H9 (cell line): Measurements from ENCODE around the gene MGP. TPM values are rescaled to one million over a fixed set of nuclear protein-coding genes. Genes with fewer than 3 reads are reported as not detected.

Experiments
- DNase-seq: peaks from one replicate; pipeline ENCODE4 v3.0.0-alpha.2; 2017
- H2AFZ ChIP-seq: one replicate; pipeline ENCODE4 v1.6.1; 2013; ENCODE audit warnings: mild to moderate bottlenecking, low read length, control low read depth, moderate library complexity
- H2AK5ac ChIP-seq: 2 replicates; pipeline ENCODE4 v1.6.1; 2013; ENCODE audit warnings: low read length, control low read depth, mixed read lengths; ENCODE audit not compliant: insufficient read length
- H2BK120ac ChIP-seq: one replicate; pipeline ENCODE4 v1.6.1; 2013; ENCODE audit warnings: low read depth, mild to moderate bottlenecking, low read length, control low read depth, inconsistent platforms; ENCODE audit not compliant: poor library complexity, severe bottlenecking
- H2BK12ac ChIP-seq: 2 replicates; pipeline ENCODE4 v1.6.1; 2013; ENCODE audit warnings: low read length, control low read depth, mixed read lengths, low read depth; ENCODE audit not compliant: insufficient read length
- H2BK15ac ChIP-seq: 2 replicates; pipeline ENCODE4 v1.6.1; 2013; ENCODE audit warnings: low read depth, low read length, control low read depth
- H2BK20ac ChIP-seq: one replicate; pipeline ENCODE4 v1.6.1; 2013; ENCODE audit warnings: low read depth, mild to moderate bottlenecking, low read length, control low read depth, inconsistent platforms; ENCODE audit not compliant: poor library complexity, severe bottlenecking
- H2BK5ac ChIP-seq: 2 replicates; pipeline ENCODE4 v1.6.1; 2013; ENCODE audit warnings: low read length, control low read depth, mixed read lengths; ENCODE audit not compliant: insufficient read length
- H3K14ac ChIP-seq: 2 replicates; pipeline ENCODE4 v1.6.1; 2013; ENCODE audit warnings: low read length, control low read depth; ENCODE audit not compliant: insufficient read depth
- H3K18ac ChIP-seq: 2 replicates; pipeline ENCODE4 v1.6.1; 2013; ENCODE audit warnings: low read depth, mild to moderate bottlenecking, mixed read lengths, low read length, control low read depth; ENCODE audit not compliant: insufficient read length
- H3K23ac ChIP-seq: 2 replicates; pipeline ENCODE4 v1.6.1; 2013; ENCODE audit warnings: low read length, control low read depth, mixed read lengths, low read depth; ENCODE audit not compliant: insufficient read length
- H3K23me2 ChIP-seq: 2 replicates; pipeline ENCODE4 v1.6.1; 2013; ENCODE audit warnings: low read depth, mild to moderate bottlenecking, mixed read lengths, low read length, control low read depth; ENCODE audit not compliant: insufficient read length, poor library complexity, severe bottlenecking
- H3K27ac ChIP-seq: 2 replicates; pipeline ENCODE4 v1.5.1; 2013; ENCODE audit warnings: low read length, control low read depth, mixed read lengths, low read depth; ENCODE audit not compliant: insufficient read length
- H3K27me3 ChIP-seq: 2 replicates; pipeline ENCODE4 v1.6.1; 2013; ENCODE audit warnings: low read length, control low read depth, inconsistent platforms; ENCODE audit not compliant: insufficient read depth
- H3K4ac ChIP-seq: 2 replicates; pipeline ENCODE4 v1.6.1; 2013; ENCODE audit warnings: low read depth, mild to moderate bottlenecking, control low read depth, inconsistent platforms, low read length, moderate library complexity
- H3K4me1 ChIP-seq: 2 replicates; pipeline ENCODE4 v1.6.1; 2013; ENCODE audit warnings: low read length, control low read depth, inconsistent platforms; ENCODE audit not compliant: insufficient read depth
- H3K4me2 ChIP-seq: 2 replicates; pipeline ENCODE4 v1.6.1; 2013; ENCODE audit warnings: low read length, control low read depth, mixed read lengths; ENCODE audit not compliant: insufficient read length, insufficient read depth
- H3K56ac ChIP-seq: 2 replicates; pipeline ENCODE4 v1.6.1; 2013; ENCODE audit warnings: low read depth, mild to moderate bottlenecking, mixed read lengths, low read length, control low read depth; ENCODE audit not compliant: insufficient read length
- H3K79me1 ChIP-seq: 2 replicates; pipeline ENCODE4 v1.6.1; 2013; ENCODE audit warnings: low read depth, mild to moderate bottlenecking, moderate library complexity, low read length, control low read depth, inconsistent platforms; ENCODE audit not compliant: insufficient read depth, poor library complexity, severe bottlenecking
- H3K79me2 ChIP-seq: 2 replicates; pipeline ENCODE4 v1.6.1; 2013; ENCODE audit warnings: low read length, control low read depth, inconsistent platforms; ENCODE audit not compliant: insufficient read depth
- H3K9ac ChIP-seq: 2 replicates; pipeline ENCODE4 v1.6.1; 2013; ENCODE audit warnings: low read length, control low read depth, mixed read lengths; ENCODE audit not compliant: insufficient read length; ENCODE audit errors: extremely low read depth
- H3K9me3 ChIP-seq: one replicate; pipeline ENCODE4 v1.6.1; 2013; ENCODE audit warnings: low read depth, low read length, inconsistent platforms; ENCODE audit not compliant: control insufficient read depth
- H3T11ph ChIP-seq: one replicate; pipeline ENCODE4 v1.6.1; 2013; ENCODE audit warnings: mild to moderate bottlenecking, low read length, control low read depth, inconsistent platforms
- H4K20me1 ChIP-seq: one replicate; pipeline ENCODE4 v1.6.1; 2013; ENCODE audit not compliant: control insufficient read depth, insufficient read length, insufficient read depth
- H4K5ac ChIP-seq: 2 replicates; pipeline ENCODE4 v1.6.1; 2013; ENCODE audit warnings: low read depth, mild to moderate bottlenecking, mixed read lengths, low read length, control low read depth; ENCODE audit not compliant: insufficient read length
- H4K8ac ChIP-seq: replicated peaks from 2 replicates; pipeline ENCODE4 v1.6.1; 2013; ENCODE audit warnings: low read length, control low read depth, mixed read lengths, low read depth; ENCODE audit not compliant: insufficient read length
- H4K91ac ChIP-seq: 2 replicates; pipeline ENCODE4 v1.6.1; 2013; ENCODE audit warnings: low read depth, mild to moderate bottlenecking, moderate library complexity, mixed read lengths, low read length, control low read depth; ENCODE audit not compliant: insufficient read length
- H3K27ac Mint-ChIP-seq, 3 experiments: 2 replicates in 2 of 3; 3 replicates in 1 of 3; pipeline ENCODE4 v1.8.0; 2020 to 2021; ENCODE audit warnings: mixed read lengths in 3 of 3, mild to moderate bottlenecking in 1 of 3, moderate library complexity in 1 of 3
- H3K27me3 Mint-ChIP-seq: 2 replicates; pipeline ENCODE4 v1.8.0; 2021; ENCODE audit warnings: low read depth, mild to moderate bottlenecking, moderate library complexity, mixed read lengths
- H3K36me3 Mint-ChIP-seq, 3 experiments: 2 replicates in 2 of 3; 3 replicates in 1 of 3; pipeline ENCODE4 v1.8.0; 2020 to 2021; ENCODE audit warnings: low read depth in 3 of 3, mixed read lengths in 3 of 3; ENCODE audit not compliant: insufficient read depth in 1 of 3
- H3K4me1 Mint-ChIP-seq, 2 experiments: 2 replicates each; pipeline ENCODE4 v1.8.0; 2020; ENCODE audit warnings: mixed read lengths in 2 of 2
- H3K4me3 Mint-ChIP-seq, 2 experiments: 2 replicates in 1 of 2; 3 replicates in 1 of 2; pipeline ENCODE4 v1.8.0; 2020 to 2021; ENCODE audit warnings: mild to moderate bottlenecking in 2 of 2, mixed read lengths in 2 of 2, moderate library complexity in 1 of 2
- H3K9me3 Mint-ChIP-seq, 2 experiments: 2 replicates in 1 of 2; 3 replicates in 1 of 2; pipeline ENCODE4 v1.8.0; 2020; ENCODE audit warnings: mild to moderate bottlenecking in 2 of 2, mixed read lengths in 2 of 2, moderate library complexity in 1 of 2
- WGBS: extraction: QIAGEN DNeasy Blood & Tissue Kit; methylation state at CpG from one replicate; pipeline ENCODE4 v1.1.7; 2013; ENCODE audit warnings: missing lambda C conversion rate, low lambda C conversion rate, mixed read lengths; ENCODE audit not compliant: insufficient read length; ENCODE audit errors: extremely low coverage; 5-methylcytosine and 5-hydroxymethylcytosine counted together
- total RNA-seq: library from RNA; stranded (reverse); gene quantifications from 2 replicates; pipeline ENCODE4 v1.2.1, GENCODE V29; 2021
- TF ChIP-seq, protein P1 (sequence below): fragments of 200-600 bp; sonication (generic); conservative IDR thresholded peaks from 3 replicates; pipeline ENCODE4 v1.8.0; 2021; ENCODE audit warnings: antibody characterized with exemption, mild to moderate bottlenecking

Gene MGP
- total RNA-seq, 1 experiment from 2014 or later, result not detected

DNA sequence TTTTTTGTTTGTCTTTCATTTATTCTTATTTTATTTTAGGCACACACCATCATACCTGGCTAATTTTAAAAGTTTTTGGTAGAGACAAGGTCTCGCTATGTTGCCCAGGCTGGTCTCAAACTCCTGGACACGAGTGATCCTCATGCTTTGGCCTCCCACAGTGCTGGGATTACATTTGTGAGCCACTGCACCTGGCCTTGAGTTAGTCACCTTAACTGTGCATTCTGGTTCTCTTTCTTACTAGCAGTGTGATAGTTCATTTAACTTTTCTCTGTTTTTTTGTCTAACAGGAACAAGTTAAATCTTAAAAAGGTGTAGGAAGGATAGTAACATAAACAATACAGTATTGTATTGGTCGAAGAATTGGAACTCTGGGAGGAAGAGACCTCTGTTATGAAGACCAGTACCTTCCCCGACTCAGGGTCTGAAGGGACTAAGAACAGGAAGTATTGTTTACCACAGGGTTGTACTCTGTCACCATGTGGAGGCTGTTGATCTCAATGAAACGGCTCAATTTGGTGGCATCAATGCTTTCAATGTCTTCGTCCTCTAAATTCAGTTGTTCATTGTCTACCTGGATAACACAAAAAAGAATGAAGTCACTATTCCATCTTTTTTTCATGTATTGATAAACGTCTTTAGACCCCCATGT, 34.9 kb upstream of the MGP start:
- Histone ChIP-seq H3K23ac (no peak overlapping the region), H2AK5ac (no peak overlapping the region), H2BK120ac (no peak overlapping the region), H2AFZ (no peak overlapping the region), H2BK15ac (no peak overlapping the region), H3K9ac (no peak overlapping the region), H3K9me3 (no peaks in the 10 kb centered on the region), H3K4me1 (no peaks in the 10 kb centered on the region), H3K14ac (no peak overlapping the region), H2BK12ac (no peak overlapping the region), H3K79me2 (no peaks in the 10 kb centered on the region; the same call in 1 of the 2 replicates), H3K27ac (no peak overlapping the region), H3K27me3 (no peaks in the 10 kb centered on the region), H4K91ac (no peak overlapping the region), H3K56ac (no peak overlapping the region), H4K20me1 (no peaks in the 10 kb centered on the region), H3K79me1 (no peaks in the 10 kb centered on the region), H4K5ac (no peak overlapping the region), H3K4me2 (no peak overlapping the region), H3K4ac (no peak overlapping the region), H2BK20ac (no peak overlapping the region), H4K8ac (peak overlapping the region; percentile 97), H3T11ph (no peak overlapping the region), H3K23me2 (no peaks in the 10 kb centered on the region), H2BK5ac (no peak overlapping the region), H3K18ac (no peak overlapping the region)
- TF ChIP-seq, protein P1, sequence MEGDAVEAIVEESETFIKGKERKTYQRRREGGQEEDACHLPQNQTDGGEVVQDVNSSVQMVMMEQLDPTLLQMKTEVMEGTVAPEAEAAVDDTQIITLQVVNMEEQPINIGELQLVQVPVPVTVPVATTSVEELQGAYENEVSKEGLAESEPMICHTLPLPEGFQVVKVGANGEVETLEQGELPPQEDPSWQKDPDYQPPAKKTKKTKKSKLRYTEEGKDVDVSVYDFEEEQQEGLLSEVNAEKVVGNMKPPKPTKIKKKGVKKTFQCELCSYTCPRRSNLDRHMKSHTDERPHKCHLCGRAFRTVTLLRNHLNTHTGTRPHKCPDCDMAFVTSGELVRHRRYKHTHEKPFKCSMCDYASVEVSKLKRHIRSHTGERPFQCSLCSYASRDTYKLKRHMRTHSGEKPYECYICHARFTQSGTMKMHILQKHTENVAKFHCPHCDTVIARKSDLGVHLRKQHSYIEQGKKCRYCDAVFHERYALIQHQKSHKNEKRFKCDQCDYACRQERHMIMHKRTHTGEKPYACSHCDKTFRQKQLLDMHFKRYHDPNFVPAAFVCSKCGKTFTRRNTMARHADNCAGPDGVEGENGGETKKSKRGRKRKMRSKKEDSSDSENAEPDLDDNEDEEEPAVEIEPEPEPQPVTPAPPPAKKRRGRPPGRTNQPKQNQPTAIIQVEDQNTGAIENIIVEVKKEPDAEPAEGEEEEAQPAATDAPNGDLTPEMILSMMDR, result no peak
- WGBS, result no CpG with 5 or more reads among the region's 7 CpGs
- no peak for DNase-seq
- no peaks in the 10 kb centered on the region for H3K27me3 Mint-ChIP-seq
- H3K36me3 Mint-ChIP-seq, result no peaks in the 10 kb centered on the region
- H3K4me1 Mint-ChIP-seq, result no peaks in the 10 kb centered on the region
- H3K9me3 Mint-ChIP-seq, result no peaks in the 10 kb centered on the region
- H3K27ac Mint-ChIP-seq, result no peak overlapping the region
- no peak overlapping the region for H3K4me3 Mint-ChIP-seq
